Stimulated activated CD8-positive, alpha-beta memory T cell treated with anti-CD3 and anti-CD28 coated beads, Interleukin-7, amount 100 ng/mL, for 24 hours (primary cell): Measurements from ENCODE around the gene ZDHHC11B.
A peak's percentile ranks its signal among the peaks of the same experiment; 100 is the strongest.

Experiments used
- DNase-seq: peaks from one replicate; pipeline ENCODE4 v3.0.0-alpha.2; 2020; ENCODE audit warnings: low read depth

ZDHHC11B gene

GRCh38 chr5:673161-673830 lies 111.2 kb downstream of the ZDHHC11B start:
- DNase-seq = no peak

GRCh38 chr5:672329-673160 lies 112.0 kb downstream of the ZDHHC11B start:
- DNase-seq = no peak

GRCh38 chr5:671459-672328 lies 112.8 kb downstream of the ZDHHC11B start:
- peak; percentile 41 for DNase-seq

- no peak for DNase-seq
Observed at GRCh38 chr5:670396-671270, 113.9 kb downstream of the ZDHHC11B start.

- DNase-seq = no peak
Observed at GRCh38 chr5:669842-670395, 114.6 kb downstream of the ZDHHC11B start.

GRCh38 chr5:669111-669841 lies 115.3 kb downstream of the ZDHHC11B start:
- no peak for DNase-seq

- no peak for DNase-seq
Observed at GRCh38 chr5:668283-668995, 116.1 kb downstream of the ZDHHC11B start.

- no peak for DNase-seq
Observed at GRCh38 chr5:666816-667498, 117.6 kb downstream of the ZDHHC11B start.

GRCh38 chr5:665956-666711 lies 118.4 kb downstream of the ZDHHC11B start:
- DNase-seq = no peak

GRCh38 chr5:665541-665955 lies 119.0 kb downstream of the ZDHHC11B start:
- no peak for DNase-seq

- no peak for DNase-seq
Observed at GRCh38 chr5:664994-665360, 119.6 kb downstream of the ZDHHC11B start.

GRCh38 chr5:664343-664993 lies 120.1 kb downstream of the ZDHHC11B start:
- DNase-seq = no peak

- no peak for DNase-seq
Observed at GRCh38 chr5:663436-664342, 120.8 kb downstream of the ZDHHC11B start.

- DNase-seq = no peak
Observed at GRCh38 chr5:662751-663435, 121.6 kb downstream of the ZDHHC11B start.

- DNase-seq = no peak
Observed at GRCh38 chr5:661891-662750, 122.4 kb downstream of the ZDHHC11B start.
